Heart left ventricle (tissue), 16 donors: ENCODE measurements around the gene LIPC. TPM values are rescaled to one million over a fixed set of nuclear protein-coding genes. Genes with fewer than 3 reads are reported as not detected.

ENCODE experiments used
- ATAC-seq, 4 donors: fragments of 200-7000 bp; cut with Tn5 transposase; one replicate each; pipeline ENCODE4 v1.9.1; 2020 to 2022; ENCODE audit warnings: moderate library complexity in 4 of 4, mild to moderate bottlenecking in 3 of 4, moderate number of reproducible peaks in 1 of 4
- DNase-seq, 5 donors: peaks; one replicate each; pipeline ENCODE4 v3.0.0-alpha.2; 2020
- H3K27ac ChIP-seq, 12 donors: fragments of 200-600 bp; sonication (generic) in 4 of 12; one replicate each; pipeline versions ENCODE4 v1.5.0 to v1.8.0; 2016 to 2022; ENCODE audit warnings: mild to moderate bottlenecking in 2 of 12
- H3K27me3 ChIP-seq, 9 donors: fragments of 200-600 bp; sonication (generic) in 2 of 9; one replicate each; pipeline versions ENCODE4 v1.5.1 to v1.8.0; 2016 to 2022; ENCODE audit warnings: mild to moderate bottlenecking in 3 of 9
- H3K36me3 ChIP-seq, 9 donors: fragments of 200-600 bp; sonication (generic) in 2 of 9; one replicate each; pipeline versions ENCODE4 v1.5.0 to v1.8.0; 2018 to 2022; ENCODE audit warnings: mild to moderate bottlenecking in 2 of 9
- H3K4me1 ChIP-seq, 12 donors: fragments of 200-600 bp; sonication (generic) in 4 of 12; one replicate each; pipeline versions ENCODE4 v1.5.0 to v1.8.0; 2016 to 2022; ENCODE audit warnings: mild to moderate bottlenecking in 3 of 12
- H3K4me3 ChIP-seq, 12 donors: fragments of 200-600 bp; sonication (generic) in 4 of 12; one replicate each; pipeline versions ENCODE4 v1.5.0 to v1.8.0; 2017 to 2022; ENCODE audit warnings: mild to moderate bottlenecking in 9 of 12, moderate library complexity in 4 of 12
- H3K9me3 ChIP-seq, 12 donors: fragments of 200-600 bp; sonication (generic) in 4 of 12; one replicate each; pipeline versions ENCODE4 v1.5.0 to v1.8.0; 2016 to 2022; ENCODE audit warnings: mild to moderate bottlenecking in 1 of 12
- CTCF ChIP-seq, 12 donors: fragments of 200-600 bp; sonication (generic) in 4 of 12; IDR thresholded peaks; one replicate each; pipeline versions ENCODE4 v1.5.0 to v1.8.0; 2018 to 2022; ENCODE audit warnings: antibody characterized with exemption in 12 of 12, mild to moderate bottlenecking in 5 of 12
- POLR2A ChIP-seq, 2 donors: fragments of 450-650 bp; IDR thresholded peaks; one replicate each; pipeline ENCODE4 v1.6.1; 2017; ENCODE audit warnings: antibody characterized with exemption in 2 of 2, mild to moderate bottlenecking in 2 of 2, moderate library complexity in 2 of 2
- WGBS, 4 donors: extraction: QIAGEN DNeasy Blood & Tissue Kit in 2 of 4; methylation state at CpG; one replicate each; pipeline versions ENCODE4 v1.1.5 to v1.1.7; 2013 to 2018; 5-methylcytosine and 5-hydroxymethylcytosine counted together
- intact Hi-C, 10 donors: fragments of 100-400 bp; cut with DNase I; formaldehyde crosslinking; loops; one replicate each; pipeline versions ENCODE4 v1.11.1 to v1.14.2; 2022
- polyA plus RNA-seq, 2 donors: library from polyadenylated mRNA; stranded (reverse); fragments of 200-250 nt; gene quantifications; one replicate each; pipeline ENCODE4 v1.2.3, GENCODE V29; 2013
- total RNA-seq, 9 donors: library from RNA; depleted of rRNA in 2 of 9; stranded (reverse); fragments of >200 nt in 2 of 9; fragmentation: NEBNext Ultra II Directional in 3 of 9; extraction: Animal tissue kit (Norgen Biotek cat#: 25700) in 3 of 9; gene quantifications; one replicate each; pipeline versions ENCODE4 v1.1.0 to v1.2.4, GENCODE V29; 2016 to 2023
- donor health status: ischemic (EF 13 %, LVEDD 7.1; RV severe dilation, severe dysfunction).
- donor health status: healthy with polysubstance abuse.
- donor health status: DM: no; HTN: yes; CAD: no.
- donor health status: DM: no; HTN: no; CAD: no.
- donor health status: ischemic (EF 25% LVEDD 6.9; RV normal size, moderate dysfunction).
- donor health status: ischemic (EF 25% LVEDD 5.7; RV mildly dilated, moderate dysfunction).
- donor health status: healthy.
- donor health status: DM: yes; HTN: yes; CAD: no.
- donor health status: ischemic (EF 35%, LVEDD 5.7; RV mildly dilated, moderate dysfunction).
- donor health status: nonischemic (EF 11% LVEDD 7.7; RV severe dilation, severe dysfunction).
- donor health status: DM: yes; HTN: yes; CAD: no.
- donor health status: PGD.
- donor health status: ischemic (EF 29% LVEDD 5.4; RV normal size, mild dysfunction).
- donor health status: nonischemic (EF 23%, LVEDD 6.1; RV moderate dilation, normal function).

Gene LIPC
- total and polyA plus RNA-seq, 11 donors = 0.10 to 1.4 (median 0.55) TPM; not detected in 1

- Histone ChIP-seq H3K4me1 (peaks cover 0 to 11% (median 0%) of the 10 kb centered on the region in 12 donors), H3K36me3 (no peaks in the 10 kb centered on the region), H3K27ac (no peak overlapping the region), H3K9me3 (no peaks in the 10 kb centered on the region), H3K4me3 (no peak overlapping the region), H3K27me3 (no peaks in the 10 kb centered on the region)
- 82 to 86% (median 83%) methylated on average over 15 of the region's 15 CpGs for WGBS, 4 donors
- TF ChIP-seq POLR2A (IDR thresholded peaks at IDR 0.05) (no peak), CTCF (IDR thresholded peaks at IDR 0.05) (no peak)
- no peak for ATAC-seq
- intact Hi-C loops = no loop called here
- no peak for DNase-seq
These were observed 35.4 kb downstream of the LIPC start for GRCh38 chr15:58467121-58467721.

- H3K27ac ChIP-seq = no peak overlapping the region
- ATAC-seq = no peak
- no peaks in the 10 kb centered on the region for H3K36me3 ChIP-seq
- intact Hi-C loops = no loop called here
- H3K4me3 ChIP-seq = no peak overlapping the region
- H3K27me3 ChIP-seq = no peaks in the 10 kb centered on the region
- 93 to 97% (median 96%) methylated on average over 9 of the region's 9 CpGs for WGBS, 4 donors
- no peaks in the 10 kb centered on the region for H3K9me3 ChIP-seq
- DNase-seq = no peak
- H3K4me1 ChIP-seq = peaks cover 0 to 18% (median 6%) of the 10 kb centered on the region in 12 donors
- TF ChIP-seq POLR2A (IDR thresholded peaks at IDR 0.05) = no peak
- TF ChIP-seq CTCF (IDR thresholded peaks at IDR 0.05) = no peak
These were observed 36.1 kb downstream of the LIPC start for GRCh38 chr15:58467722-58468423.

- H3K4me1 ChIP-seq = peaks cover 0 to 36% (median 14%) of the 10 kb centered on the region in 12 donors
- no peak overlapping the region for H3K4me3 ChIP-seq
- H3K36me3 ChIP-seq = no peaks in the 10 kb centered on the region
- WGBS, 4 donors = 73 to 79% (median 75%) methylated on average over 10 to 11 of the region's 11 CpGs
- intact Hi-C loops = no loop called here
- TF ChIP-seq CTCF (IDR thresholded peaks at IDR 0.05) (no peak), POLR2A (IDR thresholded peaks at IDR 0.05) (no peak)
- peak in 3 of 4 donors; percentile 59 to 85 (median 79) for ATAC-seq
- H3K27me3 ChIP-seq = no peaks in the 10 kb centered on the region
- no peak overlapping the region for H3K27ac ChIP-seq
- DNase-seq = peak in 2 of 5 donors; percentile 41 to 52
- no peaks in the 10 kb centered on the region for H3K9me3 ChIP-seq
These were observed 37.9 kb downstream of the LIPC start for GRCh38 chr15:58469432-58470353.

GRCh38 chr15:58471348-58471747, 39.6 kb downstream of the LIPC start:
- Histone ChIP-seq H3K36me3 (no peaks in the 10 kb centered on the region), H3K4me1 (peaks cover 0 to 53% (median 22%) of the 10 kb centered on the region in 12 donors), H3K27me3 (no peaks in the 10 kb centered on the region), H3K4me3 (no peak overlapping the region), H3K9me3 (no peaks in the 10 kb centered on the region), H3K27ac (no peak overlapping the region)
- 96 to 100% (median 99%) methylated on average over 1 of the region's 1 CpG for WGBS, 4 donors
- intact Hi-C loops = no loop called here
- TF ChIP-seq CTCF (IDR thresholded peaks at IDR 0.05) (no peak), POLR2A (IDR thresholded peaks at IDR 0.05) (no peak)
- DNase-seq (no peak), ATAC-seq (no peak)
